Body of pancreas (tissue), 4 donors: Measurements from ENCODE around the gene ACTN2.

Experiments
- CTCF ChIP-seq, 7 experiments: fragments of 450-650 bp in 4 of 7; fragments of 200-600 bp in 3 of 7; sonication (generic) in 3 of 7; IDR thresholded peaks; one replicate each; pipeline ENCODE4 v1.5.1; 2016 to 2019; ENCODE audit warnings: antibody characterized with exemption in 7 of 7
- POLR2A ChIP-seq, 3 donors: fragments of 450-650 bp; IDR thresholded peaks; one replicate each; pipeline ENCODE4 v1.6.1; 2016; ENCODE audit warnings: antibody characterized with exemption in 3 of 3, mild to moderate bottlenecking in 2 of 3

- TF ChIP-seq CTCF (IDR thresholded peaks at IDR 0.05) = peak in 1 of 7 experiments; percentile 7
- no peak for TF ChIP-seq POLR2A (IDR thresholded peaks at IDR 0.05)
These were observed 82.3 kb downstream of the ACTN2 start for GRCh38 chr1:236768601-236769000.
